CD4-positive, alpha-beta memory T cell (primary cell): Measurements from ENCODE around the gene RPS6KA3. TPM values are rescaled to one million over a fixed set of nuclear protein-coding genes. Genes with fewer than 3 reads are reported as not detected.
A peak's percentile ranks its signal among the peaks of the same experiment; 100 is the strongest.

Source experiments
- CTCF ChIA-PET: fragments of 350-600 bp; sonication (Branson Sonifier 250); formaldehyde crosslinking; loops from one replicate; lab custom pipeline; 2021; ENCODE audit warnings: inconsistent platforms; ENCODE audit not compliant: partially characterized antibody; lab: Charles Lee
- POLR2A ChIA-PET: fragments of 350-600 bp; sonication (Branson Sonifier 250); formaldehyde crosslinking; loops from one replicate; lab custom pipeline; 2021; ENCODE audit not compliant: partially characterized antibody; lab: Charles Lee
- DNase-seq, 5 donors: peaks; one replicate each; pipeline versions ENCODE4 v3.0.0 to v3.0.0-alpha.2; 2020 to 2022; ENCODE audit warnings: mixed read lengths in 1 of 5
- H3K27ac ChIP-seq: one replicate; pipeline ENCODE4 v1.7.0; 2013; ENCODE audit warnings: low read depth, low read length
- H3K27me3 ChIP-seq: 2 replicates; pipeline ENCODE4 v1.7.0; 2013; ENCODE audit warnings: mild to moderate bottlenecking, low read length, moderate library complexity; ENCODE audit not compliant: insufficient read depth
- H3K36me3 ChIP-seq: 2 replicates; pipeline ENCODE4 v1.7.0; 2013; ENCODE audit warnings: mild to moderate bottlenecking, low read length, moderate library complexity; ENCODE audit not compliant: insufficient read depth
- H3K4me1 ChIP-seq: 2 replicates; pipeline ENCODE4 v1.7.0; 2013; ENCODE audit warnings: mild to moderate bottlenecking, low read length, moderate library complexity; ENCODE audit not compliant: insufficient read depth
- H3K4me3 ChIP-seq, 2 donors: one replicate each; pipeline ENCODE4 v1.7.0; 2013; ENCODE audit warnings: low read length in 2 of 2, mild to moderate bottlenecking in 1 of 2
- H3K9me3 ChIP-seq, 2 donors: one replicate each; pipeline ENCODE4 v1.7.0; 2013; ENCODE audit warnings: low read length in 2 of 2, control low read depth in 1 of 2; ENCODE audit not compliant: control insufficient read depth in 1 of 2
- H3K27ac Mint-ChIP-seq, 7 donors: one replicate each; pipeline ENCODE4 v1.8.0; 2020 to 2021; ENCODE audit warnings: mixed read lengths in 7 of 7, mild to moderate bottlenecking in 6 of 7, inconsistent platforms in 3 of 7, moderate library complexity in 3 of 7
- H3K27me3 Mint-ChIP-seq, 2 donors: one replicate each; pipeline ENCODE4 v1.8.0; 2020 to 2021; ENCODE audit warnings: mixed read lengths in 2 of 2
- H3K36me3 Mint-ChIP-seq, 2 donors: one replicate each; pipeline ENCODE4 v1.8.0; 2020 to 2021; ENCODE audit warnings: mixed read lengths in 2 of 2, inconsistent platforms in 1 of 2, mild to moderate bottlenecking in 1 of 2
- H3K4me1 Mint-ChIP-seq, 4 donors: one replicate each; pipeline ENCODE4 v1.8.0; 2020 to 2021; ENCODE audit warnings: mixed read lengths in 4 of 4, mild to moderate bottlenecking in 1 of 4
- H3K4me3 Mint-ChIP-seq, 8 donors: one replicate each; pipeline ENCODE4 v1.8.0; 2020 to 2021; ENCODE audit warnings: mixed read lengths in 8 of 8, mild to moderate bottlenecking in 7 of 8, moderate library complexity in 6 of 8, inconsistent platforms in 3 of 8
- H3K9me3 Mint-ChIP-seq, 8 donors: one replicate each; pipeline ENCODE4 v1.8.0; 2020 to 2021; ENCODE audit warnings: mixed read lengths in 8 of 8, mild to moderate bottlenecking in 5 of 8, inconsistent platforms in 3 of 8, moderate library complexity in 1 of 8
- intact Hi-C: fragments of 100-400 bp; cut with micrococcal nuclease; formaldehyde crosslinking; loops from one replicate; pipeline ENCODE4 v1.15.1; 2023
- polyA plus RNA-seq, 2 donors: library from polyadenylated mRNA; unstranded; fragments of 300-500 nt; fragmentation: Illumina TruSeq; gene quantifications; one replicate each; pipeline ENCODE4 v1.2.3, GENCODE V29; 2021
- total RNA-seq, 2 experiments: library from RNA; stranded (reverse); gene quantifications; one replicate each; pipeline ENCODE4 v1.2.3, GENCODE V29; 2021

The RPS6KA3 gene
- total RNA-seq (100 to 1,000 TPM; 130 to 139 TPM), polyA plus RNA-seq (10 to 100 TPM; 39.7 to 68.1 TPM)

- Histone ChIP-seq H3K36me3 (no peaks in the 10 kb centered on the region), H3K9me3 (no peaks in the 10 kb centered on the region), H3K4me3 (peak within 1 kb of the TSS; percentile 69 to 86), H3K27me3 (no peaks in the 10 kb centered on the region), H3K27ac (peak within 1 kb of the TSS; percentile 87), H3K4me1 (peaks cover 21% of the 10 kb centered on the region)
- peak within 1 kb of the TSS; percentile 88 to 98 (median 97) for H3K4me3 Mint-ChIP-seq
- H3K9me3 Mint-ChIP-seq, result no peaks in the 10 kb centered on the region
- DNase-seq, result peak; percentile 87 to 92 (median 89)
- CTCF ChIA-PET, result interaction anchor here (2.2 kb wide), 1 partner anchor 13 kb away, joined by 5 read pairs; no protein-coding TSS in a partner anchor
- intact Hi-C loops, result loop anchor here (5.0 kb wide), 1 partner anchor 125 kb away; the partner anchor contains the start of gene EIF1AX
- peak within 1 kb of the TSS; percentile 94 to 97 (median 97) for H3K27ac Mint-ChIP-seq
- no peaks in the 10 kb centered on the region for H3K27me3 Mint-ChIP-seq
- peaks cover 3 to 15% of the 10 kb centered on the region in 2 donors for H3K36me3 Mint-ChIP-seq
- POLR2A ChIA-PET, result interaction anchor here (0.6 to 4.8 kb wide), 9 partner anchors 11 to 172 kb away, joined by 3 to 47 read pairs (median 5); no protein-coding TSS in a partner anchor
- peaks cover 7 to 17% (median 11%) of the 10 kb centered on the region in 4 donors for H3K4me1 Mint-ChIP-seq
Measured at GRCh38 chrX:20266810-20267606, at the start of gene RPS6KA3. RPS6KA3 (minus strand) TSS chrX:20266909; CDS start chrX:20266632, 277 bp downstream.

GRCh38 chrX:20315140-20315539, 48.4 kb upstream of the RPS6KA3 start:
- H3K27me3 Mint-ChIP-seq, result no peaks in the 10 kb centered on the region
- no peaks in the 10 kb centered on the region for H3K36me3 ChIP-seq

GRCh38 chrX:20313899-20314298, 47.2 kb upstream of the RPS6KA3 start:
- H3K4me3 Mint-ChIP-seq, result no peak overlapping the region
- Histone ChIP-seq H3K27me3 (no peaks in the 10 kb centered on the region), H3K4me1 (no peaks in the 10 kb centered on the region), H3K9me3 (no peaks in the 10 kb centered on the region), H3K4me3 (no peak overlapping the region), H3K36me3 (no peaks in the 10 kb centered on the region), H3K27ac (no peak overlapping the region)
- H3K27ac Mint-ChIP-seq, result no peak overlapping the region
- intact Hi-C loops, result no loop called here
- ChIA-PET CTCF (no interaction called here), POLR2A (interaction anchor here (0.7 kb wide), 1 partner anchor 124 kb away, joined by 3 read pairs; no protein-coding TSS in a partner anchor)
- H3K36me3 Mint-ChIP-seq, result no peaks in the 10 kb centered on the region
- H3K9me3 Mint-ChIP-seq, result no peaks in the 10 kb centered on the region
- no peaks in the 10 kb centered on the region for H3K27me3 Mint-ChIP-seq
- peaks cover 6 to 12% (median 9%) of the 10 kb centered on the region in 4 donors for H3K4me1 Mint-ChIP-seq
- no peak for DNase-seq

More at GRCh38 chrX:20315140-20315539, 48.4 kb upstream of the RPS6KA3 start:
- Mint-ChIP-seq H3K4me3 (no peak overlapping the region), H3K4me1 (peaks cover 6 to 15% (median 9%) of the 10 kb centered on the region in 4 donors), H3K9me3 (no peaks in the 10 kb centered on the region), H3K27ac (peak overlapping the region in 6 of 7 donors; percentile 25 to 84 (median 38)), H3K36me3 (no peaks in the 10 kb centered on the region)
- no peaks in the 10 kb centered on the region for H3K27me3 ChIP-seq
- POLR2A ChIA-PET, result no interaction called here
- H3K27ac ChIP-seq, result no peak overlapping the region
- no peaks in the 10 kb centered on the region for H3K9me3 ChIP-seq
- DNase-seq, result no peak
- CTCF ChIA-PET, result no interaction called here
- intact Hi-C loops, result no loop called here
- H3K4me1 ChIP-seq, result no peaks in the 10 kb centered on the region
- H3K4me3 ChIP-seq, result no peak overlapping the region

GRCh38 chrX:20312018-20312417, 45.3 kb upstream of the RPS6KA3 start:
- no peak for DNase-seq
- no peaks in the 10 kb centered on the region for H3K36me3 ChIP-seq
- H3K4me3 Mint-ChIP-seq, result no peak overlapping the region
- no peaks in the 10 kb centered on the region for H3K27me3 Mint-ChIP-seq
- H3K4me1 Mint-ChIP-seq, result peaks cover 6 to 12% (median 9%) of the 10 kb centered on the region in 4 donors
- H3K27ac ChIP-seq, result no peak overlapping the region
- no peaks in the 10 kb centered on the region for H3K9me3 Mint-ChIP-seq
- POLR2A ChIA-PET, result no interaction called here
- H3K4me3 ChIP-seq, result no peak overlapping the region
- H3K9me3 ChIP-seq, result no peaks in the 10 kb centered on the region
- CTCF ChIA-PET, result no interaction called here
- intact Hi-C loops, result no loop called here
- H3K4me1 ChIP-seq, result no peaks in the 10 kb centered on the region
- H3K36me3 Mint-ChIP-seq, result no peaks in the 10 kb centered on the region
- H3K27me3 ChIP-seq, result no peaks in the 10 kb centered on the region
- H3K27ac Mint-ChIP-seq, result no peak overlapping the region

GRCh38 chrX:20311505-20311904, 44.8 kb upstream of the RPS6KA3 start:
- Histone ChIP-seq H3K27ac (no peak overlapping the region), H3K36me3 (no peaks in the 10 kb centered on the region), H3K4me3 (no peak overlapping the region), H3K9me3 (no peaks in the 10 kb centered on the region), H3K4me1 (no peaks in the 10 kb centered on the region), H3K27me3 (no peaks in the 10 kb centered on the region)
- no peak for DNase-seq
- intact Hi-C loops, result no loop called here
- H3K27me3 Mint-ChIP-seq, result no peaks in the 10 kb centered on the region
- no peaks in the 10 kb centered on the region for H3K36me3 Mint-ChIP-seq
- peaks cover 6 to 12% (median 9%) of the 10 kb centered on the region in 4 donors for H3K4me1 Mint-ChIP-seq
- H3K27ac Mint-ChIP-seq, result no peak overlapping the region
- H3K9me3 Mint-ChIP-seq, result no peaks in the 10 kb centered on the region
- CTCF ChIA-PET, result no interaction called here
- H3K4me3 Mint-ChIP-seq, result no peak overlapping the region
- POLR2A ChIA-PET, result no interaction called here

- CTCF ChIA-PET, result no interaction called here
- Mint-ChIP-seq H3K4me1 (peaks cover 0 to 5% (median 3%) of the 10 kb centered on the region in 4 donors), H3K36me3 (no peaks in the 10 kb centered on the region), H3K9me3 (no peaks in the 10 kb centered on the region), H3K27ac (no peak overlapping the region), H3K27me3 (no peaks in the 10 kb centered on the region), H3K4me3 (no peak overlapping the region)
- no peak overlapping the region for H3K27ac ChIP-seq
- H3K4me3 ChIP-seq, result no peak overlapping the region
- H3K27me3 ChIP-seq, result no peaks in the 10 kb centered on the region
- DNase-seq, result no peak
- no peaks in the 10 kb centered on the region for H3K4me1 ChIP-seq
- POLR2A ChIA-PET, result no interaction called here
- H3K9me3 ChIP-seq, result no peaks in the 10 kb centered on the region
- intact Hi-C loops, result no loop called here
- no peaks in the 10 kb centered on the region for H3K36me3 ChIP-seq
Measured at GRCh38 chrX:20309806-20310205, 43.1 kb upstream of the RPS6KA3 start.

- Histone ChIP-seq H3K27me3 (no peaks in the 10 kb centered on the region), H3K9me3 (no peaks in the 10 kb centered on the region), H3K36me3 (no peaks in the 10 kb centered on the region), H3K4me3 (no peak overlapping the region), H3K4me1 (no peaks in the 10 kb centered on the region), H3K27ac (no peak overlapping the region)
- Mint-ChIP-seq H3K36me3 (no peaks in the 10 kb centered on the region), H3K9me3 (no peaks in the 10 kb centered on the region), H3K4me3 (no peak overlapping the region), H3K27ac (no peak overlapping the region), H3K4me1 (peaks cover 0 to 1% (median 0%) of the 10 kb centered on the region in 4 donors), H3K27me3 (no peaks in the 10 kb centered on the region)
- ChIA-PET POLR2A (no interaction called here), CTCF (no interaction called here)
- intact Hi-C loops, result no loop called here
- no peak for DNase-seq
Measured at GRCh38 chrX:20306668-20307067, 40.0 kb upstream of the RPS6KA3 start.
